Ureter (tissue), 1 donor: ENCODE measurements around the gene NUTM2A. TPM values are rescaled to one million over a fixed set of nuclear protein-coding genes. Genes with fewer than 3 reads are reported as not detected.
"Not testable (repeated sequence)": the region's sequence is repeated elsewhere in the genome, so short reads cannot be mapped to it uniquely, and the experiment has no call there.

Experiments
- DNase-seq: peaks from one replicate; pipeline ENCODE4 v3.0.0-alpha.2; 2020; ENCODE audit warnings: low spot score
- total RNA-seq: library from RNA; stranded (reverse); gene quantifications from one replicate; pipeline ENCODE4 v1.2.4, GENCODE V29; 2023
- donor health status: DM: yes; HTN: yes; CAD: no.

The NUTM2A gene
- total RNA-seq, 1 donor from 2014 or later, result 1.5 TPM

DNA sequence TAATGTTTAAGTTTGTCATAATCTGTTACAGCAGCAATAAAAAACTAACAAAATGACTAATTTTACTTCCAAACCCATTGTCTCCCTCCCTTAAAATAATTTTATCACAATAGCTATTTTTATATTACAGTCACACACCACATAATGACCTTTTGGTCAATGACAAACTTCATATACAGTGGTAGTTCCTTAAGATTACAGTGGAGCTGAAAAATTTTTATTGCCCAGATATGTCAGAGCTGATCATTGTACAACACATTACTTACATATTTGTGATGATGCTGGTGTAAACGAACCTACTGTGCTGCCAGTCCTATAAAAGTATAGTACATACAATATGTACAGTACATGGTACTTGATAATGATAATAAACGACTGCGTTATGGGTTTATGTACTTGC, 22.1 kb downstream of the NUTM2A start:
- not testable (repeated sequence) for DNase-seq

DNA sequence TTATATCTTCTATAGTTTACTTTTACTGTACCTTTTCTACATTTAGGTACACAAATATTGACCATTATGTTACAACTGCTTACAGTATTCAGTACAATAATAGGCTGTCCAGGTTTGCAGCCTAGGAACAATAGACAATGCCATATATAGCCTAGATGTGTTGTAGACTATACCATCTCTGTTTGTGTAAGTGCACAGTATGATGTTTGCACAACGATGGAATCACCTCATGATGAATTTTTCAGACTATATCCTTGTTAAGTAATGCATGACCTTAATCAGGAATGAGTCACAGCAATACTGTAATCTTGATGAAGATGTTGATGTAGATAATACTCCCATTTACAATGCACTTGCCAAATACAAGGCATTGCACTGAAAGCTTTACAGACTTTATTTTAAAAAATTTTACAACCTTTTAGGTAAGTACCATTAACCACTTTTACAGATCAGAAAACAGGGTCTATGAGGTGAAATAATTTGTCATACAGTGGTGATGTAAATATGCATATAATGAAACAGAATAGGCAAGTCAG, 23.6 kb downstream of the NUTM2A start:
- not testable (repeated sequence) for DNase-seq

DNA sequence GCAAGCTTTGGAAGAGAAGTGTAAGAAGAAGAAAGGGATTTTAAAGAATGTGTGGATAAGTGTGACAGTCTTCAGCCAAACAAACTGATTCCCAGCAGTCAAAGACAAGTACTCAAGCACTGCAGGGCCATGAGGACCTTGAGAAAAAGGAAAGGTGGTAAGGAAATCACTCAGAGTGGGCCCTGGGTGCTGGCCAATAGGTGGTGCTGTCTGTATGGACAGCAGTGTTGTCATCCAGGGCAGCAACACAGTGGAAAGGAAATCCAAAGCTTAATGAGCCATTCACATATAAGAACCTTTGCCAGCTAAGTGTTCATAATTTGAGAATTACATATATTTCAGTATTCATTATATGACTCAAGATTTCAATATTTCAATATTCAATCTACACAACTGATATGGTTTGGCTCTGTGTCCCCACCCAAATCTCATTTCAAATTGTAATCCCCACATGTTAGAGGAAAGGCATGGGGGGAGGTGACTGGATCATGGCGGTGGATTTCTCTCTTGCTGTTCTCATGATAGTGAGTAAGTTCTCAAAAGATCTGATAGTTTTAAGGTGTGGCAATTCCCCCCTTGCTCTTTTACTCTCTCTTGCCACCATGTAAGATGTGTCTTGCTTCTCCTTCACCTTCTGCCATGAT, 55.6 kb downstream of the NUTM2A start:
- not testable (repeated sequence) for DNase-seq

Other genes with a start within 250 kb of the NUTM2A start
- gene FAM25A, start 205.2 kb upstream of the NUTM2A start, total RNA-seq, result not detected
- 157 TPM for gene GLUD1, start 130.6 kb upstream of the NUTM2A start, total RNA-seq
- 34.1 TPM for gene SHLD2, start 130.2 kb upstream of the NUTM2A start, total RNA-seq
- 9.3 TPM for gene NUTM2D, start 132.3 kb downstream of the NUTM2A start, total RNA-seq